HG03039 (cell line): Measurements from ENCODE around the gene AKAP7.
"Not testable (repeated sequence)": the region's sequence is repeated elsewhere in the genome, so short reads cannot be mapped to it uniquely, and the experiment has no call there.

Experiments used
- ATAC-seq: cut with Tn5 transposase; IDR thresholded peaks from one replicate; pipeline ENCODE4 v1.9.1; 2021; ENCODE audit warnings: mild to moderate bottlenecking, moderate library complexity; ENCODE audit not compliant: unreplicated experiment

Gene AKAP7

GRCh38 chr6:131135244-131136020 is at the start of gene AKAP7:
AKAP7 (plus strand) TSS chr6:131135467; CDS start chr6:131135764, 297 bp downstream.
- ATAC-seq, result peak; percentile 75

GRCh38 chr6:131090339-131090738 is 44.9 kb upstream of the AKAP7 start:
- ATAC-seq, result not testable (repeated sequence)

GRCh38 chr6:131091944-131092343 is 43.3 kb upstream of the AKAP7 start:
- ATAC-seq, result not testable (repeated sequence)

GRCh38 chr6:131093334-131093733 is 41.9 kb upstream of the AKAP7 start:
- ATAC-seq, result no peak

DNA sequence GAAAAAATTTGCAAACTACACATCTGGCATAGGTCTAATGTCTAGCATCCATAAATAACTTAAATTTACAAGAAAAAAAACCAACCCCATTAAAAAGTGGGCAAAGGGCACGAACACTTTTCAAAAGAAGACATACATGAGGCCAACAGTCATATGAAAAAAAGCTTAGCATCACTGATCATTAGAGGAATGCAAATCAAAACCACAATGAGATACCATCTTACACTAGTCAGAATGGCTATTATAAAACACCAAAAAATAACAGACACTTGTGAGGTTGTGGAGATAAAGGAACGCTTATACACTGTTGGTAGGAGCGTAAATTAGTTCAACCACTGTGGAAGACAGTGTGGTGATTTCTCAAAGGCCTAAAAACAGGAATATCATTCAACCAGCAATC is 38.5 kb upstream of the AKAP7 start:
- ATAC-seq, result no peak

DNA sequence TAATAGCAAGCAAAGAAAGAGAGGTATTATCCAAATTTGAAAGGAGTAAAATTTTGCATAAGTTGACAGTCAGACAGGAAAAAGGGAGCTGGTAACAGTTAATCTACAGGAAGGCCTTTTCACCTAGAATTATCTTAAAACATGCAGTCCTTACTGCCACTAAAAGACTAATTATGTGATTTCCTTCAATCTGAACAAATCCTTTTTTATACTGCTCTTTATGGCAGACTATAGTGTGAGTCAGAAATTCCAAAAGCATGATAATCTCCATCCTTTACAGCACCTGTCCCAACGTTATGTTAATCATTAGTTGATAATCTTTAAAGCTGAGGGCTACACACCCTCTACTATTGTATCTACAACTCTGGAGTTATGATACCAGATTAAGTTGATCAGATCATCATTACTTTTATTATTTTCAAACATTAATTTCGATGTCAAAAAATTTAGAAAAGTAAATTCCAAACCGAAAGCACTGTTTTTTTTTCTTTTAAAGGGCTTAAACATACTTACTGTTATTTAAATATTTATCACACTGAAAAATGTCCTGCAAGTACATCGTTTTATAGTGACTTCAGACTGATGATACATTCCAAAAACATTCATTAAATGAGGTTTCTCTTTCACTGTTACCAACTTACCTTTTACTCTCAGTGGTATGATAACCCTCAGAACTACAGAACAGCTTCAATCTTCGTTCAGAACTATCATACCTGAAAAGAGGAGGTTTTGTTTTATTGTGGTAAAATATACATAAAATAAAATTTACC is 33.2 kb upstream of the AKAP7 start:
- no peak for ATAC-seq

DNA sequence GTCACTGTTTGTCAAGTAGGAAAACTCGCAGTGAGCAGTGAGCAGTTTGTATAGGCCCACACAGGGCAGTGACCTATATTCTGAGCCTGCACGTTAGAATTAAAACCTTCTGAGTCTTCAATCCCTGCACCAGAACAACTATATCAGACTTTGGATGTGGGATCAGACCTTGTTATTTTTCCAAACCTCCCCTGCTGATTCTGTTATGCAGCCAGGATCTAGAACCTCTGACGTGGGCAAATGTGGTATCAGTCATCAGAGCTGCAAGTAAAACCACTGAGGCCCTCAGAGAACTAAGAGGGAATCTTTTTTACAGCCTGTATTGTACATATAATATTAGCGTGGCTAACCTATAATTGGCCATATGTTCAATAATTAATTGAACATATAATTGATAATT is 32.0 kb upstream of the AKAP7 start:
- no peak for ATAC-seq

- no peak for ATAC-seq
These were observed 31.4 kb upstream of the AKAP7 start for GRCh38 chr6:131103901-131104300.

- no peak for ATAC-seq
These were observed 28.1 kb upstream of the AKAP7 start for GRCh38 chr6:131107151-131107550.

DNA sequence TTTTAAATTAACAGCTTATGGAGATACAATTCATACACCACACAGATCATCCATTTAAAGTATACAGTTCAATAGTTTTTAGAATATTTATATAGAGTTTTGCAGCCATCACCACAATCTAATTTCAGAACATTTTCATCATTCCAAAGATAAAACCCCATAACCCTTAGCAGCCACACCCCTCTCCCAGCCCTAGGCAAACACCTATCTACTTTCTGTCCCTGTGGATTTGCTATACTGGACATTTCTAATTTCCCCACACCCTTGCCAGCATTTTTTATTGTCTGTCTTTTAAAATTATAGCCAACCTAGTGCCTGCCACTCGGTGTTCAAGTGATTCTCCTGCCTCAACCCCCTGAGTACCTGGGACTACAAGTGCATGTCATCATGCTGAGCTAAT is 23.0 kb upstream of the AKAP7 start:
- no peak for ATAC-seq

- no peak for ATAC-seq
These were observed 19.6 kb upstream of the AKAP7 start for GRCh38 chr6:131115651-131116050.

- ATAC-seq, result no peak
These were observed 18.9 kb upstream of the AKAP7 start for GRCh38 chr6:131116321-131116720.

DNA sequence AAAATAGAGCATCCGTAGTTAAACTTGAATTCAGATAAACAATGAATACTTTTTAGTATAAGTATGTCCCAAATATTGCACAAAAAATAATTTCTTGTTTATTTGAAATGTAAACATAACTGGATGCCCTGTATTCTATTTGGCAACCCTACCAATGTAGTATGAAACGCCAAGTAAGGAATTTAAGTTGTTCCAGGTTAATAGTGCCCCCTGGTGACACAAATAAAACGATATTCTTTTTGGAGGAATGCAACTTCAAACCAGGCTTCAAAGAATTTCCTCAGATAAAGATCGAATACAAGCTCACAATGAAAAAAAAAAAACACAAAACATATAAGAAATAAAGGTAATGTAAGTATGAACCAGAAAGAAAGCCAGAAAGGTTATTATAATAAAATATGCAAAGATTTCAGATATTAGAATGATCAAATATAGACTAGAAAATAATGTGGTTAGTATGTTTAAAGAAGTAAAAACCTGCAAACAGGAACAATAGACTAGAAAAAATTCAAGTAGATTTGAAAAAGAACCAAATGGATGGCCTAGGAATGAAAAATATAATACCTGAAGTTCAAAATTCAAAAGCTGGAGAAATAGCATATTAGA is 18.4 kb upstream of the AKAP7 start:
- ATAC-seq, result no peak

DNA sequence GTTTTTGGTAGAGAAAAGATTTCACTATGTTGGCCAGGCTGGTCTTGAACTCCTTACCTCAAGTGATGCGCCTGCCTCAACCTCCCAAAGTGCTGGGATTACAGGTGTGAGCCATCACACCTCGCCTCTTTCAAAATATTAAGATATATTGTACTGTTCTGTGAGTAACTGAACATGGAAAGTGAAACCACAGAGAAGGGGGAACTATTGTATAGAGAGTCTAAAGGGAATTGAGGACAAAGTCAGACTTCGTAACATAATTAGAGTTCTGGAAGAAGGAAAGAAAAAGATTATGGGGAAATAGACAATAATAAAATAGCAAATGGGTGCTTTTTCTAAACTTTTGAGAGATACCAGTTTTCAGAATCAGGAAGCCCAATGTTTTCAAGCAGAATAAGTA is 17.4 kb upstream of the AKAP7 start:
- ATAC-seq, result no peak

GRCh38 chr6:131122007-131122406 is 13.3 kb upstream of the AKAP7 start:
- no peak for ATAC-seq

GRCh38 chr6:131122516-131122915 is 12.8 kb upstream of the AKAP7 start:
- no peak for ATAC-seq

GRCh38 chr6:131124336-131125071 is 10.8 kb upstream of the AKAP7 start:
- ATAC-seq, result no peak

GRCh38 chr6:131125431-131125830 is 9.8 kb upstream of the AKAP7 start:
- ATAC-seq, result no peak

- no peak for ATAC-seq
These were observed 5.3 kb upstream of the AKAP7 start for GRCh38 chr6:131129689-131130553.

- no peak for ATAC-seq
These were observed 4.7 kb upstream of the AKAP7 start for GRCh38 chr6:131130554-131130940.
